Colonic mucosa (tissue), 4 donors: ENCODE data around the gene LCA5L. TPM values are rescaled to one million over a fixed set of nuclear protein-coding genes. Genes with fewer than 3 reads are reported as not detected.

Experiments used
- DNase-seq: peaks from one replicate; pipeline ENCODE4 v3.0.0-alpha.2; 2020
- H3K27ac ChIP-seq: fragments of 200-600 bp; one replicate; pipeline ENCODE4 v1.8.0; 2021
- H3K27me3 ChIP-seq: fragments of 200-600 bp; one replicate; pipeline ENCODE4 v1.8.0; 2021
- H3K36me3 ChIP-seq: fragments of 200-600 bp; one replicate; pipeline ENCODE4 v1.8.0; 2021
- H3K4me1 ChIP-seq: fragments of 200-600 bp; one replicate; pipeline ENCODE4 v1.8.0; 2021; ENCODE audit warnings: mild to moderate bottlenecking
- H3K4me3 ChIP-seq: fragments of 200-600 bp; one replicate; pipeline ENCODE4 v1.8.0; 2021
- H3K9ac ChIP-seq, 2 donors: one replicate each; pipeline ENCODE4 v1.7.0; 2013; ENCODE audit warnings: control low read depth in 2 of 2, low read depth in 2 of 2, low read length in 2 of 2
- H3K9me3 ChIP-seq: fragments of 200-600 bp; one replicate; pipeline ENCODE4 v1.8.0; 2021
- intact Hi-C: fragments of 100-400 bp; cut with DNase I; formaldehyde crosslinking; loops from one replicate; pipeline ENCODE4 v1.14.1; 2022
- total RNA-seq, 2 donors: library from RNA; stranded (reverse); fragmentation: NEBNext Ultra II Directional in 1 of 2; extraction: Animal tissue kit (Norgen Biotek cat#: 25700) in 1 of 2; gene quantifications; one replicate each; pipeline ENCODE4 v1.2.1, GENCODE V29; 2021
- TF ChIP-seq, protein P1 (sequence below): fragments of 200-600 bp; IDR thresholded peaks from one replicate; pipeline ENCODE4 v1.8.0; 2022; ENCODE audit warnings: antibody characterized with exemption, mild to moderate bottlenecking
- donor health status: healthy.
- donor health status: DM: no; HTN: no; CAD: no.
- donor health status: DM: no; HTN: no; CAD: no.

The LCA5L gene
- total RNA-seq, 2 donors from 2014 or later: 0.64 to 0.98 TPM

GRCh38 chr21:39439232-39439631 lies 6.3 kb downstream of the LCA5L start:
- TF ChIP-seq, protein P1, sequence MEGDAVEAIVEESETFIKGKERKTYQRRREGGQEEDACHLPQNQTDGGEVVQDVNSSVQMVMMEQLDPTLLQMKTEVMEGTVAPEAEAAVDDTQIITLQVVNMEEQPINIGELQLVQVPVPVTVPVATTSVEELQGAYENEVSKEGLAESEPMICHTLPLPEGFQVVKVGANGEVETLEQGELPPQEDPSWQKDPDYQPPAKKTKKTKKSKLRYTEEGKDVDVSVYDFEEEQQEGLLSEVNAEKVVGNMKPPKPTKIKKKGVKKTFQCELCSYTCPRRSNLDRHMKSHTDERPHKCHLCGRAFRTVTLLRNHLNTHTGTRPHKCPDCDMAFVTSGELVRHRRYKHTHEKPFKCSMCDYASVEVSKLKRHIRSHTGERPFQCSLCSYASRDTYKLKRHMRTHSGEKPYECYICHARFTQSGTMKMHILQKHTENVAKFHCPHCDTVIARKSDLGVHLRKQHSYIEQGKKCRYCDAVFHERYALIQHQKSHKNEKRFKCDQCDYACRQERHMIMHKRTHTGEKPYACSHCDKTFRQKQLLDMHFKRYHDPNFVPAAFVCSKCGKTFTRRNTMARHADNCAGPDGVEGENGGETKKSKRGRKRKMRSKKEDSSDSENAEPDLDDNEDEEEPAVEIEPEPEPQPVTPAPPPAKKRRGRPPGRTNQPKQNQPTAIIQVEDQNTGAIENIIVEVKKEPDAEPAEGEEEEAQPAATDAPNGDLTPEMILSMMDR: no peak
- H3K9ac ChIP-seq: no peak overlapping the region
- H3K27ac ChIP-seq: no peak overlapping the region
- H3K27me3 ChIP-seq: no peaks in the 10 kb centered on the region
- H3K36me3 ChIP-seq: no peaks in the 10 kb centered on the region
- H3K4me1 ChIP-seq: no peaks in the 10 kb centered on the region
- no peak for DNase-seq
- no peaks in the 10 kb centered on the region for H3K9me3 ChIP-seq
- H3K4me3 ChIP-seq: no peak overlapping the region
- intact Hi-C loops: no loop called here

DNA sequence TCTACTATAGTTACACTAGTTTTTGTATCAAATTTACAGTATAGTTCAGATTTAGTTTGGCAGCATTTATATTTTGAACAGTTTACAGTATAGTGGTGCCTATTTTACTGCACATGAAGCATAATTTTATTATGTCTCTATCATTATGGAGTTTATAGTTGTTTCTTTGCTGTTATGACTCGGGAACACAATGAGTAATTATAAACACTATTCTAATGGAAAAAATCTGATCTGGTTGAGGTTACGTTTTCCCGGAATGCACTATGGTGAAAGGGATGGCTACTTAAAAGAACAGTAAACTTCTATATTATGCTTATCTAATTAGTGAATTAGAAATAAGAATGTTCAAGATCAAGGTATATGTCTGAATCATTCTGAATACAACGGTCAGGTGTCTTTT lies 10.6 kb downstream of the LCA5L start:
- Histone ChIP-seq H3K27me3 (no peaks in the 10 kb centered on the region), H3K27ac (no peak overlapping the region), H3K9me3 (no peaks in the 10 kb centered on the region), H3K4me3 (no peak overlapping the region), H3K4me1 (no peaks in the 10 kb centered on the region), H3K36me3 (no peaks in the 10 kb centered on the region), H3K9ac (no peak overlapping the region)
- TF ChIP-seq, protein P1: no peak
- intact Hi-C loops: no loop called here
- no peak for DNase-seq

DNA sequence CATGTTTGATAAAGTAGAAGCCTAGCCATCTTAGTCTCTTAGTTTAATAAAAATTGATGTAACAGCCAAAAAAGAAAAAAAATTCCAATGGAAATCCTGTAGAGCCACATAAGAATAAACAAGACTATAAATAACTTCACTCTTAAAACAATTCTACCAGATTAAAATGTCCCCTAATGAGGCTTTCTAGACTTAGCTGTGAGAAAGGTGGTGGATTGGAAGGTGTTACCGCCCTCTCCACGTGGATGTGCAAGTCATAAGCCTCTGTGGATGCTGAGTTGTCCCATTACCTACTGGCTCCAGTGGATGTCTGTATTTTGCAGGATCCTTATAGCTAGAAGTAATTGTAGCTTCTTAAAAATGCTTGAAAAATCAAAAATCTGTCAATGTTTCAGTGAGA lies 14.6 kb downstream of the LCA5L start:
- no peaks in the 10 kb centered on the region for H3K36me3 ChIP-seq
- no peak overlapping the region for H3K9ac ChIP-seq
- no peaks in the 10 kb centered on the region for H3K27me3 ChIP-seq
- DNase-seq: no peak
- intact Hi-C loops: no loop called here
- no peak overlapping the region for H3K27ac ChIP-seq
- H3K9me3 ChIP-seq: no peaks in the 10 kb centered on the region
- H3K4me1 ChIP-seq: no peaks in the 10 kb centered on the region
- TF ChIP-seq, protein P1: no peak
- no peak overlapping the region for H3K4me3 ChIP-seq

DNA sequence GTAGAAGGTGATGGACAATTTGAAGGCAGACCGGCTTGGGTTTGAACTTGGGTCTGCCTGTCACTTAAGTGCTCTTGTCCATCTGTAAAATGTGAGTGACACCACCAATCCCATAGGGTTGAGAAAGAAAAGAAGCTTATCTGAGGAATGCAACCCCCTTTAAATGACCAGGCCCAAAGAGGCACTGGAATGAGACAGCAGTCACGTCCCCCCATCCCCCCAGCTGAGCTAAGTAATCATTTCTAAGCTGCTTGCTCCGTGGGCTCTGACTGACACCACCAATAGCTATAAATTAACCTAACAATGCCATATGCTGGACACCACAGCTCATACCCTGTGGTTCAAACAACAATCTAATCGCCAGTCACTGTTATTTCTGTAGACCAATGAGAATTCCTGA lies 15.1 kb downstream of the LCA5L start:
- intact Hi-C loops: no loop called here
- no peak overlapping the region for H3K27ac ChIP-seq
- no peaks in the 10 kb centered on the region for H3K27me3 ChIP-seq
- H3K36me3 ChIP-seq: no peaks in the 10 kb centered on the region
- H3K9me3 ChIP-seq: no peaks in the 10 kb centered on the region
- no peaks in the 10 kb centered on the region for H3K4me1 ChIP-seq
- no peak overlapping the region for H3K4me3 ChIP-seq
- TF ChIP-seq, protein P1: no peak
- DNase-seq: no peak
- no peak overlapping the region for H3K9ac ChIP-seq

DNA sequence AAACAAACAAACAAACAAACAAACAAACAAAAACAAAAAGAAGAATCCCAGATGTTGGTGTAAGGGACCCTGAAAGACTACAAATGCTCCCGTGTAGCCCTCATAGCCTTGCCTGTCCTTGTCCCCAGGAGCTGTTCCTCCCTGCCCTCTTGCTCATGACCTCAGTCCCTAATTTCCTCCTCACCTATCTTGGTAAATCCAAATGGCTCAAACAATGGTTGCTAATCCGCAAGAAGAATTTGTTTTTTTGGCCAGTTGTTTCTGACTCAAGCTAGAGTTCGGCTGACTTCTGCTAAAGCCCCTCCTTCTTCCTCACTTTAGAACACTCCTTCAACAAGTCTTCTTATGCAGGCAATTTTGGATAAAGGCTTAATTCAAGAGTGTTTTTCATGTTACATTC lies 15.6 kb downstream of the LCA5L start:
- Histone ChIP-seq H3K9ac (no peak overlapping the region), H3K4me1 (no peaks in the 10 kb centered on the region), H3K27me3 (no peaks in the 10 kb centered on the region), H3K27ac (no peak overlapping the region), H3K36me3 (no peaks in the 10 kb centered on the region), H3K4me3 (no peak overlapping the region), H3K9me3 (no peaks in the 10 kb centered on the region)
- TF ChIP-seq, protein P1: no peak
- intact Hi-C loops: no loop called here
- DNase-seq: no peak

DNA sequence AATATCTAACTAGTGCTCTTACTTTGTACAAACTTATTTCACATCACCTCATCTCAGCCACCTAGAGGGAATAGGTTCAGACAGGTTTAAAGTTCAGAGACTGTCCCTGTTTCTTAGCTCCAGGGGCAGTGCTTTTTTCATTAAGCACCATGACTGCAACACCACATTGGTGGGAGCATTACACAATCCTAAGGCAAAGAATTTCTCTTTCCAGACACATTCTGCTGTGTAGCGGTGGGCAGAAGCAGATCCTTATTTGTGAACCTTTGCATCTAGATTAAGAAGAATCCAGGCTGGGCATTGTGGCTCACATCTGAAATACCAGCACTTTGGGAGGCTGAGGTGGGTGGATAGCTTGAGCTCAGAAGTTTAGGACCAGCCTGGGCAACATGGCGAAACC lies 16.1 kb downstream of the LCA5L start:
- H3K9ac ChIP-seq: no peak overlapping the region
- H3K27me3 ChIP-seq: no peaks in the 10 kb centered on the region
- TF ChIP-seq, protein P1: no peak
- no peaks in the 10 kb centered on the region for H3K9me3 ChIP-seq
- no peak for DNase-seq
- H3K36me3 ChIP-seq: no peaks in the 10 kb centered on the region
- no peak overlapping the region for H3K4me3 ChIP-seq
- H3K27ac ChIP-seq: no peak overlapping the region
- intact Hi-C loops: no loop called here
- no peaks in the 10 kb centered on the region for H3K4me1 ChIP-seq
